ENCODE results near the gene CCDC33.

Gene CCDC33

GRCh38 chr15:74305687-74306086 lies 69.6 kb downstream of the CCDC33 start:
- H3K27ac ChIP-seq: no peak overlapping the region
- no peak for TF ChIP-seq ZFX (IDR thresholded peaks at IDR 0.05; ENCODE audit: borderline replicate concordance)
- TF ChIP-seq CTCF (IDR thresholded peaks at IDR 0.05): no peak

- H3K27ac ChIP-seq: no peak overlapping the region
- no peak for TF ChIP-seq ZFX (IDR thresholded peaks at IDR 0.05; ENCODE audit: borderline replicate concordance)
- TF ChIP-seq CTCF (IDR thresholded peaks at IDR 0.05): no peak
These were observed 70.7 kb downstream of the CCDC33 start for GRCh38 chr15:74306781-74307217.

- TF ChIP-seq CTCF (IDR thresholded peaks at IDR 0.05): peak; percentile 79
- TF ChIP-seq ZFX (IDR thresholded peaks at IDR 0.05; ENCODE audit: borderline replicate concordance): no peak
- H3K27ac ChIP-seq: no peak overlapping the region
These were observed 72.0 kb downstream of the CCDC33 start for GRCh38 chr15:74307827-74308811.

GRCh38 chr15:74311734-74312444 lies 75.8 kb downstream of the CCDC33 start:
- TF ChIP-seq CTCF (IDR thresholded peaks at IDR 0.05) (peak; percentile 76), ZFX (IDR thresholded peaks at IDR 0.05; ENCODE audit: borderline replicate concordance) (no peak)
- no peak overlapping the region for H3K27ac ChIP-seq

- no peak for TF ChIP-seq CTCF (IDR thresholded peaks at IDR 0.05)
- TF ChIP-seq ZFX (IDR thresholded peaks at IDR 0.05; ENCODE audit: borderline replicate concordance): no peak
- H3K27ac ChIP-seq: no peak overlapping the region
These were observed 76.4 kb downstream of the CCDC33 start for GRCh38 chr15:74312445-74313007.

GRCh38 chr15:74313889-74314288 lies 77.8 kb downstream of the CCDC33 start:
- no peak overlapping the region for H3K27ac ChIP-seq
- TF ChIP-seq CTCF (IDR thresholded peaks at IDR 0.05): no peak
- no peak for TF ChIP-seq ZFX (IDR thresholded peaks at IDR 0.05; ENCODE audit: borderline replicate concordance)
